Lower leg skin (tissue), 4 donors: ENCODE measurements around the gene AGPAT4. TPM values are rescaled to one million over a fixed set of nuclear protein-coding genes. Genes with fewer than 3 reads are reported as not detected.
"Not testable (repeated sequence)": the region's sequence is repeated elsewhere in the genome, so short reads cannot be mapped to it uniquely, and the experiment has no call there.

Experiments used
- DNase-seq, 2 donors: peaks; one replicate each; pipeline ENCODE4 v3.0.0-alpha.2; 2019; ENCODE audit warnings: low spot score in 2 of 2
- H3K4me3 ChIP-seq: fragments of 200-600 bp; sonication (generic); 2 replicates; pipeline ENCODE4 v1.5.1; 2017; ENCODE audit warnings: mild to moderate bottlenecking, low read depth; ENCODE audit not compliant: poor library complexity, severe bottlenecking
- CTCF ChIP-seq, 3 donors: fragments of 450-650 bp; IDR thresholded peaks; one replicate each; pipeline ENCODE4 v1.5.1; 2016; ENCODE audit warnings: antibody characterized with exemption in 3 of 3, mild to moderate bottlenecking in 3 of 3, moderate library complexity in 2 of 3
- POLR2A ChIP-seq, 2 donors: fragments of 450-650 bp; IDR thresholded peaks; one replicate each; pipeline ENCODE4 v1.6.1; 2016 to 2017; ENCODE audit warnings: antibody characterized with exemption in 2 of 2, mild to moderate bottlenecking in 1 of 2, moderate library complexity in 1 of 2
- WGBS, 2 donors: methylation state at CpG; one replicate each; pipeline ENCODE4 v1.1.5; 2018; 5-methylcytosine and 5-hydroxymethylcytosine counted together
- intact Hi-C: fragments of 100-400 bp; cut with DNase I; formaldehyde crosslinking; loops from one replicate; pipeline ENCODE4 v1.15.0; 2023; ENCODE audit warnings: low total_unique reads
- total RNA-seq, 4 donors: library from RNA; depleted of rRNA; stranded (reverse); fragments of >200 nt; gene quantifications; one replicate each; pipeline ENCODE4 v1.1.0, GENCODE V29; 2016

The AGPAT4 gene, protein sequence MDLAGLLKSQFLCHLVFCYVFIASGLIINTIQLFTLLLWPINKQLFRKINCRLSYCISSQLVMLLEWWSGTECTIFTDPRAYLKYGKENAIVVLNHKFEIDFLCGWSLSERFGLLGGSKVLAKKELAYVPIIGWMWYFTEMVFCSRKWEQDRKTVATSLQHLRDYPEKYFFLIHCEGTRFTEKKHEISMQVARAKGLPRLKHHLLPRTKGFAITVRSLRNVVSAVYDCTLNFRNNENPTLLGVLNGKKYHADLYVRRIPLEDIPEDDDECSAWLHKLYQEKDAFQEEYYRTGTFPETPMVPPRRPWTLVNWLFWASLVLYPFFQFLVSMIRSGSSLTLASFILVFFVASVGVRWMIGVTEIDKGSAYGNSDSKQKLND
- 1 to 10 TPM in 2 of 4 donors, under 1 TPM in 2; 0.44 to 2.0 (median 1.2) TPM for total RNA-seq

- 1% methylated on average over 16 to 19 of the region's 21 CpGs for WGBS, 2 donors
- TF ChIP-seq POLR2A (IDR thresholded peaks at IDR 0.05) (no peak), CTCF (IDR thresholded peaks at IDR 0.05) (no peak)
- peak within 1 kb of the TSS; percentile 28 for H3K4me3 ChIP-seq
- DNase-seq, result peak; percentile 79 to 88
- intact Hi-C loops, result no loop called here
Measured at GRCh38 chr6:161273752-161274487, at the start of gene AGPAT4. AGPAT4 (minus strand) TSS chr6:161274061; CDS start chr6:161232213, 41,848 bp downstream.

GRCh38 chr6:161319231-161319630, 45.4 kb upstream of the AGPAT4 start:
- DNase-seq, result no peak
- no peak for TF ChIP-seq CTCF (IDR thresholded peaks at IDR 0.05)
- no peak for TF ChIP-seq POLR2A (IDR thresholded peaks at IDR 0.05)
- H3K4me3 ChIP-seq, result no peak overlapping the region
- intact Hi-C loops, result no loop called here
- WGBS, 2 donors, result 45 to 48% methylated on average over 2 of the region's 2 CpGs

GRCh38 chr6:161318456-161318855, 44.6 kb upstream of the AGPAT4 start:
- intact Hi-C loops, result no loop called here
- TF ChIP-seq POLR2A (IDR thresholded peaks at IDR 0.05) (no peak), CTCF (IDR thresholded peaks at IDR 0.05) (no peak)
- no peak overlapping the region for H3K4me3 ChIP-seq
- 75 to 81% methylated on average over 6 of the region's 6 CpGs for WGBS, 2 donors
- no peak for DNase-seq

DNA sequence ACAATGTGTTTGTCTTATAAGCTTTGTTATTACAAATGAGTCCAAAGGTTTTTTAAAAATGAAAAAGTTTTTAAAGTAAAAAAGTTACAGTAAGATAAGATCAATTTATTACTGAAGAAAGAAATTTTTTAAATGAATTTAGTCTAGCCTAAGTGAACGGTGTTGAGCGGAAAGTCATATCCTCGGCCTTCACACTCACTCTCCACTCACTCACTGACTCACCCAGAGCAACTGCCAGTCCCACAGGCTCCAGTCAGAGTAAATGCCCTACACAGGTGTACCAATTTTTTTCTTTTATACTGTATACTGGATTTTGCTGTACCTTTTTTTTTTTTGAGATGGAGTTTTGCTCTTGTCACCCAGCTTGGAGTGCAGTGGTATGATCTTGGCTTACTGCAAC, 42.7 kb upstream of the AGPAT4 start:
- WGBS, 2 donors, result 92 to 96% methylated on average over 3 of the region's 3 CpGs
- TF ChIP-seq POLR2A (IDR thresholded peaks at IDR 0.05) (no peak), CTCF (IDR thresholded peaks at IDR 0.05) (no peak)
- DNase-seq, result no peak
- H3K4me3 ChIP-seq, result no peak overlapping the region
- intact Hi-C loops, result no loop called here

DNA sequence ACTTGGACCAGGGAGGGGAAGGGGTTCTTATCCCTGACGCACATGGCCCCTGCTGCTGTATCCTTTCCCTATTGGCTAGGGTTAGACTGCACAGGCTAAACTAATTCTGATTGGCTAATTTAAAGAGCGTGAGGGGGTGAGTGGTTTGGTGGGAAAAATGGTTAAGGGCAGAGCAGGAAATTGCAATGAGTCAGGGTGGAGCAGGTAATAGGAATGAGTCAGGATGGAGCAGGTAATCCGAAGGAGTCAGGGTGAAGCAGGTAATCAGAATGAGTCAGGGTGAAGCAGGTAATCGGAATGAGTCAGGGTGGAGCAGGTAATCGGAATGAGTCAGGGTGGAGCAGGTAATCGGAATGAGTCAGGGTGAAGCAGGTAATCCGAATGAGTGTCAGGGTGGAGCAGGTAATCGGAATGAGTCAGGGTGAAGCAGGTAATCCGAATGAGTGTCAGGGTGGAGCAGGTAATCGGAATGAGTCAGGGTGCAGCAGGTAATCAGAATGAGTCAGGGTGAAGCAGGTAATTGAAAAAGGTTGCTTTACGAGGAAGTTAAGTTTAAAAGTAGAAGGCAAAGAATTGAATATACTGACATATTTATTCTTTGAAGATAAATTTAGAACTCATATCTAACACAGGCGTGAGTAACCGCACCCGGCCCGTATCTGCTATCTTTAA, 41.5 kb upstream of the AGPAT4 start:
- H3K4me3 ChIP-seq, intact Hi-C loops, DNase-seq: not testable (repeated sequence)
- WGBS, 2 donors, result 67 to 82% methylated on average over 15 of the region's 15 CpGs

GRCh38 chr6:161314541-161315245, 40.8 kb upstream of the AGPAT4 start:
- intact Hi-C loops, result not testable (repeated sequence)

More at GRCh38 chr6:161314541-161315245, 40.8 kb upstream of the AGPAT4 start:
- H3K4me3 ChIP-seq, DNase-seq: not testable (repeated sequence)
- WGBS, 2 donors, result 91 to 96% methylated on average over 20 of the region's 20 CpGs
